Measurements from ENCODE around the gene CLEC4M. TPM values are rescaled to one million over a fixed set of nuclear protein-coding genes. Genes with fewer than 3 reads are reported as not detected.

Gene CLEC4M
- total RNA-seq, 1 donor from 2014 or later, result not detected

DNA sequence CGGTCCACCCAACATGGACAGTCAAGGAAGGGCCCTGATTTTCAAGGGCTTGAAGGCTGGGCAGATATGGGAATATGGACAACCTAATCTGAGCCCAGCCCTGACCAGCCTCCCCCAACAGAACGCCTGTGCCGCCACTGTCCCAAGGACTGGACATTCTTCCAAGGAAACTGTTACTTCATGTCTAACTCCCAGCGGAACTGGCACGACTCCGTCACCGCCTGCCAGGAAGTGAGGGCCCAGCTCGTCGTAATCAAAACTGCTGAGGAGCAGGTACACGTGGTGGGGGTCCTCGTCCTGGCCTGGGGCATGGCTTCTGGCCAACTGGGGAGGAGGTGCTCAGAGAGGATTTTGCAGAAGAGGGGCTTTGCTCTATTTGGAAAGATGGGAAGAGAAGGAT, 3.5 kb downstream of the CLEC4M start:
- TF ChIP-seq CTCF (IDR thresholded peaks at IDR 0.05), result no peak
- no peak for DNase-seq (ENCODE audit: low spot score)
- Mint-ChIP-seq H3K36me3 (ENCODE audit: low read depth) (no peaks in the 10 kb centered on the region), H3K9me3 (ENCODE audit: low read depth) (peaks cover 3% of the 10 kb centered on the region), H3K27ac (ENCODE audit: unreplicated experiment) (no peak overlapping the region), H3K4me3 (ENCODE audit: unreplicated experiment) (no peak overlapping the region), H3K4me1 (ENCODE audit: low read depth) (no peaks in the 10 kb centered on the region), H3K27me3 (ENCODE audit: low read depth) (peaks cover 40% of the 10 kb centered on the region)

DNA sequence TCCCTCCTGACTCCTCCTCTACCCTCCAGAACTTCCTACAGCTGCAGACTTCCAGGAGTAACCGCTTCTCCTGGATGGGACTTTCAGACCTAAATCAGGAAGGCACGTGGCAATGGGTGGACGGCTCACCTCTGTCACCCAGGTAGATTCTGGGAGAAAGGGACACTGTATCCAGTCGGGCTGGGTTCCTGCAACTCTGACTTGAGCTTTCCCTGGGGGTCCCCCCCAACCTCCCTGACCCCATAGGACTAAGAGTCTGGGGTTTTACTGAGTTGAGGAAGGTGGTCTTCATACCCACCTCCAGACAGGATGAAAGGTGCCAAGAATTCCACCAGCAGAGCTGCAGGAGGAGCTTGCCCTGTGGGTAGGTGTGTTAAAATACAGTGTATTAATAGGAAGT, 4.4 kb downstream of the CLEC4M start:
- Mint-ChIP-seq H3K4me1 (ENCODE audit: low read depth) (no peaks in the 10 kb centered on the region), H3K27me3 (ENCODE audit: low read depth) (peaks cover 43% of the 10 kb centered on the region), H3K9me3 (ENCODE audit: low read depth) (no peaks in the 10 kb centered on the region), H3K36me3 (ENCODE audit: low read depth) (no peaks in the 10 kb centered on the region), H3K27ac (ENCODE audit: unreplicated experiment) (no peak overlapping the region), H3K4me3 (ENCODE audit: unreplicated experiment) (no peak overlapping the region)
- TF ChIP-seq CTCF (IDR thresholded peaks at IDR 0.05), result no peak
- no peak for DNase-seq (ENCODE audit: low spot score)

DNA sequence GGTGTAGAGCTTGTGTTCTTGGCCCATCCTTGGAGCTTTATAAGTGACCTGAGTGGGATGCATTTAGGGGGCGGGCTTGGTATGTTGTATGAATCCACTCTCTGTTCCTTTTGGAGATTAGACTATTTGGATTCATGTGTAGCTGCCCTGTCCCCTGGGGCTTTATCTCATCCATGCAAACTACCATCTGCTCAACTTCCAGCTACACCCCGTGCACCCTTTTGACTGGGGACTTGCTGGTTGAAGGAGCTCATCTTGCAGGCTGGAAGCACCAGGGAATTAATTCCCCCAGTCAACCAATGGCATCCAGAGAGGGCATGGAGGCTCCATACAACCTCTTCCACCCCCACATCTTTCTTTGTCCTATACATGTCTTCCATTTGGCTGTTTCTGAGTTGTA, 6.1 kb downstream of the CLEC4M start:
- Mint-ChIP-seq H3K27me3 (ENCODE audit: low read depth) (peaks cover 42% of the 10 kb centered on the region), H3K4me3 (ENCODE audit: unreplicated experiment) (no peak overlapping the region), H3K36me3 (ENCODE audit: low read depth) (no peaks in the 10 kb centered on the region), H3K27ac (ENCODE audit: unreplicated experiment) (no peak overlapping the region), H3K9me3 (ENCODE audit: low read depth) (no peaks in the 10 kb centered on the region), H3K4me1 (ENCODE audit: low read depth) (no peaks in the 10 kb centered on the region)
- DNase-seq (ENCODE audit: low spot score), result no peak
- no peak for TF ChIP-seq CTCF (IDR thresholded peaks at IDR 0.05)

DNA sequence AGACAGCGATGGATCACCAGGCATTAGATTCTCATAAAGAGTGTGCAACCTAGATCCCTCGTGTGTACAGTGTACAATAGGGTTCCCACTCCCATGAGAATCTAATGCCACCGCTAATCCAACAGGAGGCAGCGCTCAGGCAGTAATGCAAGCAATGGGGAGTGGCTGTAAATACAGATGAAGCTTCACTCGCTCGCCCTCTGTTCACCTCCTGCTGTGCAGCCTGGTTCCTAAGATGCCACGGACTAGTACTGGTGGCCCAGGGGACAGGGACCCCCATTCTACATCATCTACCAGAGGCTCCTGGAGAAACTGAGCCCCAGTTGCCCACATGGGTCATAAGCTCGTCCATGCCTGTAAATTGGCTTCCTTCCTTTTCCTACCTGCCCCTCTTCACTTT, 8.0 kb downstream of the CLEC4M start:
- DNase-seq (ENCODE audit: low spot score), result no peak
- H3K4me1 Mint-ChIP-seq (ENCODE audit: low read depth), result no peaks in the 10 kb centered on the region
- H3K27me3 Mint-ChIP-seq (ENCODE audit: low read depth), result peaks cover 49% of the 10 kb centered on the region

GRCh38 chr19:7772752-7773291, 9.8 kb downstream of the CLEC4M start:
- Mint-ChIP-seq H3K9me3 (ENCODE audit: low read depth) (no peaks in the 10 kb centered on the region), H3K27ac (ENCODE audit: unreplicated experiment) (no peak overlapping the region), H3K27me3 (ENCODE audit: low read depth) (peaks cover 52% of the 10 kb centered on the region), H3K36me3 (ENCODE audit: low read depth) (no peaks in the 10 kb centered on the region), H3K4me1 (ENCODE audit: low read depth) (no peaks in the 10 kb centered on the region), H3K4me3 (ENCODE audit: unreplicated experiment) (no peak overlapping the region)
- no peak for DNase-seq (ENCODE audit: low spot score)
- TF ChIP-seq CTCF (IDR thresholded peaks at IDR 0.05), result no peak

More for the DNA sequence above, 8.0 kb downstream of the CLEC4M start:
- H3K27ac Mint-ChIP-seq (ENCODE audit: unreplicated experiment), result no peak overlapping the region
- H3K9me3 Mint-ChIP-seq (ENCODE audit: low read depth), result no peaks in the 10 kb centered on the region
- no peak overlapping the region for H3K4me3 Mint-ChIP-seq (ENCODE audit: unreplicated experiment)
- no peaks in the 10 kb centered on the region for H3K36me3 Mint-ChIP-seq (ENCODE audit: low read depth)
- TF ChIP-seq CTCF (IDR thresholded peaks at IDR 0.05), result no peak
